Osteocyte (in vitro differentiated cells): ENCODE measurements around the gene UBFD1. TPM values are rescaled to one million over a fixed set of nuclear protein-coding genes. Genes with fewer than 3 reads are reported as not detected.

Experiments used
- DNase-seq: peaks from one replicate; pipeline ENCODE4 v3.0.0; 2021; ENCODE audit warnings: mixed read lengths; ENCODE audit not compliant: unreplicated experiment; ENCODE audit errors: extremely low spot score
- H3K27ac Mint-ChIP-seq: one replicate; pipeline ENCODE4 v1.8.0; 2021; ENCODE audit warnings: mild to moderate bottlenecking, mixed read lengths; ENCODE audit not compliant: unreplicated experiment
- H3K27me3 Mint-ChIP-seq: one replicate; pipeline ENCODE4 v1.8.0; 2021; ENCODE audit warnings: mixed read lengths; ENCODE audit not compliant: unreplicated experiment
- H3K36me3 Mint-ChIP-seq: one replicate; pipeline ENCODE4 v1.8.0; 2021; ENCODE audit warnings: mixed read lengths; ENCODE audit not compliant: unreplicated experiment
- H3K4me1 Mint-ChIP-seq: one replicate; pipeline ENCODE4 v1.8.0; 2021; ENCODE audit warnings: mixed read lengths; ENCODE audit not compliant: unreplicated experiment
- H3K4me3 Mint-ChIP-seq: one replicate; pipeline ENCODE4 v1.8.0; 2021; ENCODE audit warnings: mild to moderate bottlenecking, moderate library complexity, mixed read lengths; ENCODE audit not compliant: unreplicated experiment
- H3K9me3 Mint-ChIP-seq: one replicate; pipeline ENCODE4 v1.8.0; 2021; ENCODE audit warnings: mixed read lengths; ENCODE audit not compliant: unreplicated experiment
- CTCF ChIP-seq: fragments of 200-600 bp; sonication (generic); IDR thresholded peaks from 2 replicates; pipeline ENCODE4 v1.5.0; 2021; ENCODE audit warnings: antibody characterized with exemption, mild to moderate bottlenecking, moderate library complexity
- total RNA-seq: library from RNA; stranded (reverse); gene quantifications from 2 replicates; pipeline ENCODE4 v1.2.1, GENCODE V29; 2021

The UBFD1 gene
- total RNA-seq, 1 donor from 2014 or later = 100 TPM

DNA sequence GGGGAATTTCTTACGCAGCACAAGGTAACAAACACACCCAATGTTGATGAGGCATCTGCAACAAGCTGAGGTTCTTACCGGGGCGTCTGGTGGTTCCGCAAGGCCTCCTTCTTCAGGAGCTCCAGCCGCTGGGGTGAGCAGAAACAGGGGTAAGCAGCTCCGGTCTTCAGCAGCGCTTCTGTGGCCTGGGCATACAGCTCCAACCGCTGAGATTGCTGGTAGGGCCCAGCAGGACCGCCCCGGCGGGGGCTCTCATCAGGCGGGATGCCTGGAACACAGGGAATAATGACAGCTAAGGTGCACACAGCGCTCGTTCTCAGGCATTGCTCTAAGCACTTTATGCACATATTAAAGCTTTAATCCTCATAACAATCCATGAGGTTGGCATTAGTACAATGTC is 13.1 kb upstream of the UBFD1 start:
- Mint-ChIP-seq H3K4me3 (no peak overlapping the region), H3K4me1 (no peaks in the 10 kb centered on the region), H3K27me3 (no peaks in the 10 kb centered on the region), H3K9me3 (no peaks in the 10 kb centered on the region), H3K27ac (no peak overlapping the region), H3K36me3 (peaks cover 22% of the 10 kb centered on the region)
- DNase-seq = no peak
- TF ChIP-seq CTCF = no peak

- no peak for DNase-seq
- Mint-ChIP-seq H3K27me3 (no peaks in the 10 kb centered on the region), H3K4me3 (no peak overlapping the region), H3K27ac (no peak overlapping the region), H3K9me3 (no peaks in the 10 kb centered on the region), H3K4me1 (no peaks in the 10 kb centered on the region), H3K36me3 (peaks cover 28% of the 10 kb centered on the region)
- TF ChIP-seq CTCF = no peak
Measured at GRCh38 chr16:23549938-23550337, 7.6 kb upstream of the UBFD1 start.

- DNase-seq = no peak
- H3K36me3 Mint-ChIP-seq = peaks cover 23% of the 10 kb centered on the region
- no peak for TF ChIP-seq CTCF
- H3K27me3 Mint-ChIP-seq = no peaks in the 10 kb centered on the region
- H3K4me1 Mint-ChIP-seq = peaks cover 12% of the 10 kb centered on the region
- no peaks in the 10 kb centered on the region for H3K9me3 Mint-ChIP-seq
- H3K4me3 Mint-ChIP-seq = no peak overlapping the region
- no peak overlapping the region for H3K27ac Mint-ChIP-seq
Measured at GRCh38 chr16:23552161-23552560, 5.4 kb upstream of the UBFD1 start.

DNA sequence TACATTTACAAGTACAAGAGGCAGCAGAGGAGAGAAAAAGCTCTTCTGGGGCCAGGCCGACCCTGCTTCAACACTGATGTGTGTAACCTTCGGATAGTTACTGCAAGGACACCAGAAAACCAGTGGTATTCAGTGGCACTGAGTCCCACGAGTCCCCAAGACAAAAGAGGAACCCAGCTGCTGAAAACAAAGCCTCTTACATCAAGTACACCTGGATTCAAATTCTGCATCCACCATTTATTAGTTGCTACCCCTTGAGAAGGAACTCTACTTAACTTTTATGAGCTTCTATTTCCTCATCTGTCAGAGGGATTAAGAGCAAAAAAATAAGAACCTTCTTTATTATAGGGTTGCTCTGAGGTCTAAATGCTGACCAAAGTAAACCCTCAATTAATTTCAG is 3.0 kb upstream of the UBFD1 start:
- no peak overlapping the region for H3K4me3 Mint-ChIP-seq
- H3K27me3 Mint-ChIP-seq = no peaks in the 10 kb centered on the region
- H3K36me3 Mint-ChIP-seq = peaks cover 21% of the 10 kb centered on the region
- no peaks in the 10 kb centered on the region for H3K9me3 Mint-ChIP-seq
- no peak for DNase-seq
- H3K4me1 Mint-ChIP-seq = peaks cover 21% of the 10 kb centered on the region
- no peak for TF ChIP-seq CTCF
- H3K27ac Mint-ChIP-seq = no peak overlapping the region

DNA sequence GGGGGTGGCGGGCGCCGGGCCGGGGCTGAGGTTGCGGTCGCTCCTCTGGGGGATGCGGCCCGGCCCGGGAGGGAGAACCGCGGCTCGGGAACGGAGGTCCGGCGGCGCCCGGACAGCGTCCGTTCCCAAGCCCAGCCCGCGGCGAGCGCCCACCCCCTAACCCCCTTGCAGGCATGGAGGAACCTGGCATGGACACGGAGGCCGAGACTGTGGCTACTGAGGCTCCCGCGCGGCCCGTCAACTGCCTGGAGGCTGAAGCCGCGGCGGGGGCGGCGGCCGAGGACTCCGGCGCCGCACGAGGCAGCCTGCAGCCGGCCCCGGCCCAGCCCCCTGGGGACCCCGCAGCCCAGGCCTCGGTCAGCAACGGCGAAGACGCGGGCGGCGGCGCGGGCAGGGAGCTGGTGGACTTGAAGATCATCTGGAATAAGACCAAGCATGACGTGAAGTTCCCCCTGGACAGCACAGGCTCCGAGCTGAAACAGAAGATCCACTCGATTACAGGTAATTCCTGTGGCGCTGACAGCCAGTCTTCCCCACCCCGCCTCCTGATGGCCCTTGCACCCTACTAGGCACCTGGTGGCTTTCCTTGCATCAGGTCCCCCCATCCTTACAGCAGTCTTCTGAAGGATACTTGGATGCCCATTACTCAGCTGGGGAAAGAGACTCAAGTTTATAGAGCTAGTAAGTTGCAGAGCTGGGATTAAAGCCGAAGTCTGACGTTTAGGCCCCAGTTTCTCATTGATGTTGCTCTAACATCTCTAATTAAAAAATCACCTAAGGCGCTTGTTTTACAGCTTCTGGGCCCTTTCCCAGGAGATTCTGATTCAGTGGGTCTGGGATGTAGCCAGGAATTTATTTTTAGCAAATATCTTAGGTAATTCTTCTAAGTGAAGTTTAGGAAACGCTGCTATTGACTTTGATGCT is 514 bp downstream of the UBFD1 start:
- H3K36me3 Mint-ChIP-seq = peaks cover 26% of the 10 kb centered on the region
- peak overlapping the region; percentile 92 for H3K4me3 Mint-ChIP-seq
- no peaks in the 10 kb centered on the region for H3K9me3 Mint-ChIP-seq
- peak; percentile 87 for DNase-seq
- H3K4me1 Mint-ChIP-seq = peaks cover 29% of the 10 kb centered on the region
- no peaks in the 10 kb centered on the region for H3K27me3 Mint-ChIP-seq
- H3K27ac Mint-ChIP-seq = peak overlapping the region; percentile 89
- TF ChIP-seq CTCF = no peak
